ENCODE measurements around the gene HNRNPA3. TPM values are rescaled to one million over a fixed set of nuclear protein-coding genes. Genes with fewer than 3 reads are reported as not detected.
"Not testable (repeated sequence)": the region's sequence is repeated elsewhere in the genome, so short reads cannot be mapped to it uniquely, and the experiment has no call there.

Gene HNRNPA3
- total and polyA plus RNA-seq, 2 of the 13 experiments (the other 11 are each of a cell fraction or from before 2014, with no cell fraction given) = 73.3 to 97.7 TPM

GRCh38 chr2:177266955-177267354, 54.4 kb downstream of the HNRNPA3 start:
- ATAC-seq; CTCF ChIA-PET (ENCODE audit: low intra/inter-chr PET ratio, low total read pairs); in situ Hi-C loops (cut with HindIII; ENCODE audit: extremely low pct_ligation_motif_present, low pct_unique_long_range_greater_than_20kb); H3K36me3 ChIP-seq (replicated peaks in 1 of 2; ENCODE audit: control insufficient read depth in 1 of 2, insufficient read depth in 2 of 2, low read length in 2 of 2); FAIRE-seq; H3K9me3 ChIP-seq (ENCODE audit: low read length); BruUV-seq (replicated peaks); H3K4me3 ChIP-seq (replicated peaks in 1 of 3; ENCODE audit: insufficient read depth in 1 of 3, low read depth in 2 of 3, low read length in 3 of 3); DNase-seq (ENCODE audit: low spot score); H2AFZ ChIP-seq (ENCODE audit: low read length); intact Hi-C loops (cut with micrococcal nuclease; ENCODE audit: unreplicated experiment); H3K27me3 ChIP-seq (ENCODE audit: control insufficient read depth in 1 of 2, insufficient read depth in 2 of 2, low read length in 2 of 2); TF ChIP-seq LCORL (IDR thresholded peaks at IDR 0.05): not testable (repeated sequence)
- Histone ChIP-seq H3K9ac (ENCODE audit: insufficient read depth, low read depth, low read length) (peak overlapping the region; percentile 100; the same call in 1 of the 2 replicates), H3K79me2 (ENCODE audit: insufficient read depth, low read length) (peaks cover 27% of the 10 kb centered on the region), H3K4me2 (ENCODE audit: low read depth, low read length) (peak overlapping the region; percentile 100; the same call in 1 of the 2 replicates), H3K27ac (ENCODE audit: extremely low read length, insufficient read depth, low read length) (peak overlapping the region; percentile 100), H4K20me1 (ENCODE audit: insufficient read depth, low read length) (peaks cover 12% of the 10 kb centered on the region), H3K4me1 (ENCODE audit: insufficient read depth, low read length) (peaks cover 47% of the 10 kb centered on the region)
- TF ChIP-seq ZMYM3 (CRISPR knock-in tag; IDR thresholded peaks at IDR 0.05) (peak; percentile 60; the same call in 1 of the 2 replicates), ZNF687 (CRISPR knock-in tag; IDR thresholded peaks at IDR 0.05) (peak; percentile 19; the same call in 1 of the 2 replicates), CCDC6 (CRISPR knock-in tag; IDR thresholded peaks at IDR 0.05) (peak; percentile 54; the same call in 1 of the 2 replicates), ZNF605 (CRISPR knock-in tag; IDR thresholded peaks at IDR 0.05) (peak; percentile 46; the same call in 1 of the 2 replicates), LCORL (CRISPR knock-in tag; IDR thresholded peaks at IDR 0.05) (0 out of 2 replicates have a peak, but pooled peaks have one; percentile 4), ZMYM2 (CRISPR knock-in tag; IDR thresholded peaks at IDR 0.05) (0 out of 2 replicates have a peak, but pooled peaks have one; percentile 21)
- TF ChIP-seq, protein P1, sequence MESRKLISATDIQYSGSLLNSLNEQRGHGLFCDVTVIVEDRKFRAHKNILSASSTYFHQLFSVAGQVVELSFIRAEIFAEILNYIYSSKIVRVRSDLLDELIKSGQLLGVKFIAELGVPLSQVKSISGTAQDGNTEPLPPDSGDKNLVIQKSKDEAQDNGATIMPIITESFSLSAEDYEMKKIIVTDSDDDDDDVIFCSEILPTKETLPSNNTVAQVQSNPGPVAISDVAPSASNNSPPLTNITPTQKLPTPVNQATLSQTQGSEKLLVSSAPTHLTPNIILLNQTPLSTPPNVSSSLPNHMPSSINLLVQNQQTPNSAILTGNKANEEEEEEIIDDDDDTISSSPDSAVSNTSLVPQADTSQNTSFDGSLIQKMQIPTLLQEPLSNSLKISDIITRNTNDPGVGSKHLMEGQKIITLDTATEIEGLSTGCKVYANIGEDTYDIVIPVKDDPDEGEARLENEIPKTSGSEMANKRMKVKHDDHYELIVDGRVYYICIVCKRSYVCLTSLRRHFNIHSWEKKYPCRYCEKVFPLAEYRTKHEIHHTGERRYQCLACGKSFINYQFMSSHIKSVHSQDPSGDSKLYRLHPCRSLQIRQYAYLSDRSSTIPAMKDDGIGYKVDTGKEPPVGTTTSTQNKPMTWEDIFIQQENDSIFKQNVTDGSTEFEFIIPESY (CRISPR knock-in tag; IDR thresholded peaks at IDR 0.05) = peak; percentile 50; the same call in 1 of the 2 replicates
- POLR2A ChIA-PET = interaction anchor here (1.2 to 5.3 kb wide), 4 partner anchors 14 to 131 kb away, joined by 3 to 96 read pairs (median 42); no protein-coding TSS in a partner anchor
- whole genome bisulfite sequencing (ENCODE audit: low lambda C conversion rate) = 94% methylated on average over 8 of the region's 8 CpGs

Measured in HepG2 (cell line).